SK-N-MC (cell line): ENCODE results near the gene TRIL.
A peak's percentile ranks its signal among the peaks of the same experiment; 100 is the strongest.

Experiments used
- DNase-seq: peaks from one replicate; pipeline ENCODE4 v3.0.0-alpha.2; 2011; ENCODE audit warnings: low read depth, low spot score
- H3K27ac ChIP-seq: fragments of 200-600 bp; sonication (generic); 2 replicates; pipeline ENCODE4 v1.5.1; 2016; ENCODE audit warnings: mixed run types
- H3K36me3 ChIP-seq: fragments of 200-600 bp; sonication (generic); 2 replicates; pipeline ENCODE4 v1.6.1; 2017; ENCODE audit warnings: antibody characterized with exemption, low read length, mixed read lengths; ENCODE audit not compliant: insufficient read depth
- H3K4me3 ChIP-seq: fragments of 200-600 bp; sonication (generic); 2 replicates; pipeline ENCODE4 v1.5.1; 2016
- H3K9ac ChIP-seq: fragments of 200-600 bp; sonication (generic); 2 replicates; pipeline ENCODE4 v1.8.0; 2017; ENCODE audit warnings: mixed run types, mixed read lengths; ENCODE audit not compliant: insufficient read length
- H3K9me3 ChIP-seq: fragments of 200-600 bp; sonication (generic); 2 replicates; pipeline ENCODE4 v1.6.1; 2017; ENCODE audit warnings: low read depth, mild to moderate bottlenecking, antibody characterized with exemption, low read length, moderate library complexity, mixed read lengths
- EZH2 ChIP-seq: fragments of 200-600 bp; sonication (generic); IDR thresholded peaks from one replicate; pipeline ENCODE4 v1.6.1; 2017; ENCODE audit warnings: antibody characterized with exemption
- FOXP2 ChIP-seq: optimal IDR thresholded peaks from 2 replicates; pipeline ENCODE3; 2011; ENCODE audit warnings: mild to moderate bottlenecking, moderate library complexity; ENCODE audit not compliant: insufficient read depth; ENCODE audit errors: extremely low read length, control extremely low read depth
- POLR2AphosphoS5 ChIP-seq: IDR thresholded peaks from 2 replicates; pipeline ENCODE4 v1.6.1; 2012; ENCODE audit warnings: mild to moderate bottlenecking, low read depth, low read length, borderline replicate concordance

The TRIL gene

DNA sequence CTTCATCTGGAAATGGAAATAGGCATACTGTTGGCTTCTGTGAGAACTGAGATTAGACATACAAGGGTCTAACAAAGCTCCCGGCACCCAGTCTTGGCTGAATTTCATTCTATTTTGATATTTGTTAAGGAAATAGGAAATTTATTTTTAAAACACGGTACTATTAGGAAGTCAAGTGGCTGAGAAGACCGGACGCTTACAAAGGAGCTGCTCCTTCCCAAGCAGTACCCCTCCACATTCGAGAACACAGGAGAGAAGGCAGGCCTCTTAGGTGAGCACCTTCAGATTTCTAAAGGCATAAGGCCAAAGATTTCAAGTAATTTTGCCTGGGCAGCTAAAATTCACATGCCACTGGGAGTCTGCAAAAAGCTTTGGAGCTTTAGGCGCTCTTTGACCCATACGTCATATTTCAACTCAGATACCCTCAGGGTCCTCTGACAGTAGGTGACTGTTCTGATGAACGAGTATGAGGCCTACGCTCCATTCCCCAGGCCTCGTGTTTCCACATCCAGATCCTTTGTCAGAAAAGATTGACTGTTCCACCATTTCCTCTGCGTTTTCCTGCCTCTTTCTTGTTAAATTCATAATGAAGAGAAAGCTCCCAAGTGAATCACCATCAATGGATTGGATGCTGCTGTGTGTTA is 17.3 kb downstream of the TRIL start:
- no peak for TF ChIP-seq POLR2AphosphoS5
- TF ChIP-seq EZH2, result no peak
- no peak for TF ChIP-seq FOXP2
- no peak overlapping the region for H3K27ac ChIP-seq
- H3K4me3 ChIP-seq, result no peak overlapping the region
- no peaks in the 10 kb centered on the region for H3K36me3 ChIP-seq
- H3K9ac ChIP-seq, result no peak overlapping the region
- H3K9me3 ChIP-seq, result no peaks in the 10 kb centered on the region
- DNase-seq, result no peak

DNA sequence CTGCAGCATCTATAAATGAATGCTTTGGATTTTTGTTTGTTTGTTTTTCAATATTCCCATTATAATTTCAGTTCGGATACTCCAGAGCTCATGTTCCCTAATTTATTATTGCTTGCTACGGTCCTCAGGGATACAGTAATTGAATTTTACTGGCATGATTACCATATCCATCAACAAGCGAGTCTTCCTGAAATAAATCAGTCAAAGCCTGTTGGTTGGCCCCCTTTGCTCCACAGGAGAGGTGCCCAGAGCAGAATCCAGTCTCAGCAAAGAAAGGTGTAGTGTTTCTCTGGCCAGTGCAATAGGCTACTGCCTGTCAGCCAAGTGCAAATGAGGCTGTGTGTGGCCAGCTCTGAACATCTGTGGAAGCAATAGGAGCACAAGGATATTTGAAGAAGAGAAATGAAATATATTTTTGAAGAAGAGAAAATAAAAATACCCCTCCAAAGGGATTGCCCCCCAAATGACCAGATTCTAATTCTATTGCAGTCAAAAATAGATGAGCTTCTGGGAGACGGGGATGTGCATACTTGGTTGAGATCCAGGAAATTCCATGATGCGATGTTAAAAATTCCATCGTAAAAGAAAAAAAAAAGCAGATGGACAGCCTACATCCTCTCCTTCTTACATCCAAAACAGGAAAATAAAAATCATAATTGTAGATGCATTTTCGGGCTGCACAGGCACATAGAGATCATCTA is 18.1 kb downstream of the TRIL start:
- no peak overlapping the region for H3K9ac ChIP-seq
- no peak overlapping the region for H3K27ac ChIP-seq
- H3K36me3 ChIP-seq, result no peaks in the 10 kb centered on the region
- H3K9me3 ChIP-seq, result no peaks in the 10 kb centered on the region
- H3K4me3 ChIP-seq, result no peak overlapping the region
- TF ChIP-seq FOXP2 (no peak), POLR2AphosphoS5 (no peak), EZH2 (no peak)
- DNase-seq, result no peak

DNA sequence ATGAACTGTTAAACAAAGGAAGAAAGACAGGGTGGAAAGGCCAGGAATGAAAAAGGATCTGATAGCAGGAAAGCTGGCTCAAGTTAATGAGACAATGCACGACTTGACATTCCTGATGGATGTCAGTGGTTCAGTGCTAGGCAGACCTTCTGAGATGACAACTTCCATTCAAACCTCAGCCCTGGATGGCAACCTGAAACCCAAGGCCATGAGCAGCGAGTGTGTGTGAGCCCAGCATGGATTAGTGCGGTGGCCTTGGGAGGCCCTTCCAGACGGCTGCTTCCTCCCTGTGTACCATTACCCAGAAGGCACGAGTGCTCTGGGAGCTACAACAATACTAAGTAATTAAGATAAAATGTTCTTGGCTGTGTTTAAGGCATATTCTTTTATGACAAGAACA is 18.8 kb downstream of the TRIL start:
- no peak for DNase-seq
- no peak overlapping the region for H3K4me3 ChIP-seq
- no peak overlapping the region for H3K9ac ChIP-seq
- no peaks in the 10 kb centered on the region for H3K9me3 ChIP-seq
- no peak for TF ChIP-seq FOXP2
- TF ChIP-seq EZH2, result no peak
- no peak for TF ChIP-seq POLR2AphosphoS5
- H3K27ac ChIP-seq, result no peak overlapping the region
- no peaks in the 10 kb centered on the region for H3K36me3 ChIP-seq

DNA sequence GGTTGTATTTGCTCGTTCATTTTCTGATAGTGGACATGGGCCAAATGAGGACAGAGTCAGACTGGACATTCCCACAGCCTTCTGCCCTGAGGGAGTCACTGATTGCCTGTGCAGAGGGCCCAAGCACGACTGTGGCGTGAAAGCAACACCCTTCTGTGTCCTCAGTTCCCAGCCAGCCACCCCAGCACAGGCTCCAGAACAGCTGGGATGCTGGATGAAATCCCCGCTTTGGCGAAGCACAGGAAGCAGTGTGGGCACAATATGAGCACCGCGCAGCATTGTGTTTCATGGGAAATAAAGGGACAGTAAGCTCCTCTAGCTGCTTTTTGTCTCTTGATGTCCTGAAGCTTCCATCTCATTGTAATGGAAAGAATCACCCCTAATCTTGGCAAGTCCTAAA is 20.5 kb downstream of the TRIL start:
- TF ChIP-seq FOXP2 (no peak), POLR2AphosphoS5 (no peak), EZH2 (no peak)

DNA sequence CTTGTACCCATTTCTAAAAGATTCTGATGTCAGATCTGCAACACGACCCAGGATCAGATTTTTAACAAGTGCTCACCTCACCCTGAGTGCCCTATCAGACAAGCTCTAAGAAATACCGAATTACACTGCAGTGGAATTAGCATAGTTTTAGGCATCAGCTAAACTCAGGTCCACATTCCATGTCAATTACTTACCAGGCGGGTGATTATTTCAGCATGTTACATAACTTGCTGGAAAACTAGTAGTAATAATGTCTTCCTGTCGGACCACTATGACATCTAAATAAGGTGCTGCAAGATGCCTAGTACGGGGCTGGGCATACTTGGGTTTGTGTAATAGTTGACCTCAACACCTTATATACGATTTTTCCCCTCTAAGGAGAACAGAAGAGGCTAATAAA is 21.0 kb downstream of the TRIL start:
- Histone ChIP-seq H3K4me3 (no peak overlapping the region), H3K9me3 (no peaks in the 10 kb centered on the region), H3K36me3 (no peaks in the 10 kb centered on the region), H3K9ac (no peak overlapping the region), H3K27ac (no peak overlapping the region)
- DNase-seq, result no peak
- no peak for TF ChIP-seq FOXP2
- no peak for TF ChIP-seq POLR2AphosphoS5
- no peak for TF ChIP-seq EZH2

More for the DNA sequence above, 20.5 kb downstream of the TRIL start:
- Histone ChIP-seq H3K27ac (no peak overlapping the region), H3K9ac (no peak overlapping the region), H3K36me3 (no peaks in the 10 kb centered on the region), H3K4me3 (no peak overlapping the region), H3K9me3 (no peaks in the 10 kb centered on the region)
- DNase-seq, result no peak

DNA sequence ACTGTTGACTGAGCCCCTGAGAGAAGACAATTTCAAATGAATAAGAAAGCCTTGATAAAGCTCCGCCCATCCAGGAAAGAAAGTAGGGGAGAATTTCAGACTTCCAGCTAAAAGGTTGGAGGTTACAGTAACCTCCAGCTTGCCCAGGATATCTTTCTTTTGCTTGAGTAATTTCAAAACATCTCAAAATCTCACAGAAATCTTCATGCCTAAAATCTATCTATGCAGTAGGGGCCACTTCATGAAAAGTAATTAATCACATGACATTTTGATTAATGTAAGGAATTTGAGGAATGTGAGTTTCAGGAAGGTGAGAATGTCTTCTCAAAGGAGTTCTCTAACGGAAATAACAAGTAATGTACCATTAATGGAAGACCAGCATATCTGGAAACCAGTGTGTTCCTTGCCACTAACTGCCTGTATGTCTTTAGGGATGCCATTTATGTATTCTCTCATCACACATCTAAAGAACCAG is 24.2 kb downstream of the TRIL start:
- Histone ChIP-seq H3K27ac (peak overlapping the region; percentile 60; the same call in 1 of the 2 replicates), H3K4me3 (peak overlapping the region; percentile 66), H3K36me3 (no peaks in the 10 kb centered on the region), H3K9ac (no peak overlapping the region), H3K9me3 (no peaks in the 10 kb centered on the region)
- no peak for DNase-seq
- TF ChIP-seq EZH2 (no peak), POLR2AphosphoS5 (no peak), FOXP2 (no peak)

DNA sequence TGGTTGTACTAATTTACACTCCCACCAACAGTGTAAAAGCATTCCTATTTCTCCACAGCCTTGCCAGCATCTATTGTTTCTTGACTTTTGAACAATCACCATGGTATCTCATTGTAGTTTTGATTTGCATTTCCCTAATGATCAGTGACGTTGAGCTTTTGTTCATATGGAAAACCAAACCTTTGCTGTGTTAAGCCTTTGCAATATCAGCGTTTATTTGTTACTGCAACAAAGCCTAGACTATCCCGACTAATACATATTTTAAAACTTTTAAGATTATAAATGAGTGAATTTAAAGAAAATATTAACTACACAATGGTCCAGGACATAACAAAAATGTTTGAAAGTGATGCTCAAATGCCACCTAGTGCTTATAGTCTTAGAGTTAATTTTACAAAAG is 26.6 kb downstream of the TRIL start:
- Histone ChIP-seq H3K4me3 (no peak overlapping the region), H3K36me3 (no peaks in the 10 kb centered on the region), H3K9ac (no peak overlapping the region), H3K27ac (no peak overlapping the region), H3K9me3 (no peaks in the 10 kb centered on the region)
- TF ChIP-seq POLR2AphosphoS5, result no peak
- no peak for DNase-seq

DNA sequence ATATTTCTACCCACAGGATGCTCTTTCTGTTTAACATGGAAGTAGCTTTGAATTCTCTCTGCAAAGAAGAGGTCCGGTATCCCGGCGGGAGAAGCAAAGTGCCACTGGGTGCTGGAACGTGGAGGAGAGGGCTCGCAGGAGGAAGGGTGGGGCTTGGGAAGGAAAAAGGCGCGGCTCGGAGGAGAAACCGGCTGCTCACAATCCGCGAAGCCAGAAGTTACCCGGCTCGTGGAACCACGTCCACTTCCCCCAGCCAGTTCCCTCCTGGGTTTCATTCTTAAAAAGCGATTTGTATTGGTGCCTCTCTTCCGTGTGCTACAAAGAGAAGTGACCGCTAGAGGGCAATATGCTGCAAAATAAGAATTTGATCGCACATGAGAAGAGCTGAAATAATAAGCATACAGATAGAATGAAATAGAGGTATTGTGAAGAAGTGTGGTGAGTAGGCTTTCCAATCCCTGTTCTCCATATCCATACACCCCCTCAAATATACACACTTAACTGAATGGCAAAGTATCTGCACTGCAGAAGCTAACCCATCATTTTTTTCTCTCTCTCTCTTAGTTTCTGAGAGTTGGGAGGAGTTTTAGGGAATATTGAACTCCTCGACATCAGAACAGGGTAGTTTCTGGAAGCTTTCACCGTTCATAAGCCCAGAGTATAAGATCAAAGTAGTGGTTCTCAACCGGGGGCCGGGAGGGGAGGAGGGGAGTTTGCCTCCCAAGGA is 31.1 kb downstream of the TRIL start:
- H3K9me3 ChIP-seq, result no peaks in the 10 kb centered on the region
- H3K4me3 ChIP-seq, result peak overlapping the region; percentile 72
- peak overlapping the region; percentile 15 for H3K27ac ChIP-seq
- peak overlapping the region; percentile 58 for H3K9ac ChIP-seq
- H3K36me3 ChIP-seq, result no peaks in the 10 kb centered on the region
- DNase-seq, result peak; percentile 94
- TF ChIP-seq EZH2 (no peak), FOXP2 (no peak), POLR2AphosphoS5 (no peak)
